ENCODE results near the gene ALOX12B.
A peak's percentile ranks its signal among the peaks of the same experiment; 100 is the strongest.

The ALOX12B gene

DNA sequence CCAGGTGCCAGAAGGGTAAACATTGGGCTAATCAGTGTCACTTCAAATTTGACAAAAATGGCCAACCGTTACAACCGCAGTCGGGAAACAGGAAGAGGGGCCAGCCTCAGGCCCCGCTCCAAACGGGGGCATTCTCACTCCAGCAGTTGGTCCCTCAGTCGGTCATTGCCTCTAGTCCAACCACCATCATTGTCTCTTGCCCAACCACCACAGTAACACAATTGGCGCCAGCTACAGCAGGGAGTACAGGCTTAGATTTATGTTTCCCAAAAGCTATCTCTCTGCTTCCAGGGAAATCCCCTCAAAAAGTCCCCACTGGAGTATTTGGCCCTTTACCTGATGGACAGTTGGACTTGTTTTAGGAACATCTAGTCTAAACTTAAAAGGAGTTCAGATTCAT lies 28.4 kb downstream of the ALOX12B start:
- H3K4me1 ChIP-seq (ENCODE audit: control insufficient read depth in 1 of 2, insufficient read depth in 2 of 2, low read length in 2 of 2) = peaks cover 4 to 11% of the 10 kb centered on the region in 2 donors
- H3K36me3 ChIP-seq (ENCODE audit: control insufficient read depth in 1 of 2, insufficient read depth in 2 of 2, low read length in 2 of 2) = no peaks in the 10 kb centered on the region
- no peak overlapping the region for H3K27ac ChIP-seq (ENCODE audit: low read length)
- peaks cover 27% of the 10 kb centered on the region for H3K27me3 ChIP-seq (ENCODE audit: low read depth, low read length)
- no peak overlapping the region for H3K4me3 ChIP-seq (ENCODE audit: low read depth in 1 of 2, low read length in 2 of 2)
- H3K9me3 ChIP-seq (ENCODE audit: control insufficient read depth in 1 of 2, low read length in 2 of 2) = no peaks in the 10 kb centered on the region

DNA sequence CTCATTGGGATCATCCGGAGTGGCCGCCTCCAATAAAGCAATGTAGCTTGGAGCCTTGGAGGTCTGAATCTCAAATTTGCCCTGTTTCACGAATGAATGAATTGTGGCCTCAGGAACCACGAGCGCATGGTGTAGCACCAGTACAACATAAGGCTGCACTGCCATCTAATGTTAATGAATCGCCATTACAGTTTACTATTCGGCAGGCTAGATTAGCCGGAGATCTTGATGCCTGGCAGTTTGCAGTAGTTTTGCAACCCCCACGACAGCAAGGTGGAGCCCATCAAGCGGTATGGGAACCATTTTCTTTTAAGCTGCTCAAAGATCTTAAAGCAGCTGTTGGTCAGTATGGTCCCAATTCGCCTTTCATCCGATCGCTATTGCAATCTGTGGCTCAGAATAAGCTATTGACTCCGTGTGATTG lies 29.8 kb downstream of the ALOX12B start:
- H3K36me3 ChIP-seq (ENCODE audit: control insufficient read depth in 1 of 2, insufficient read depth in 2 of 2, low read length in 2 of 2) = no peaks in the 10 kb centered on the region
- no peaks in the 10 kb centered on the region for H3K9me3 ChIP-seq (ENCODE audit: control insufficient read depth in 1 of 2, low read length in 2 of 2)
- H3K4me1 ChIP-seq (ENCODE audit: control insufficient read depth in 1 of 2, insufficient read depth in 2 of 2, low read length in 2 of 2) = peaks cover 4 to 7% of the 10 kb centered on the region in 2 donors
- H3K27ac ChIP-seq (ENCODE audit: low read length) = no peak overlapping the region
- peak overlapping the region in 1 of 2 donors; percentile 40 for H3K4me3 ChIP-seq (ENCODE audit: low read depth in 1 of 2, low read length in 2 of 2)
- peaks cover 19% of the 10 kb centered on the region for H3K27me3 ChIP-seq (ENCODE audit: low read depth, low read length)

DNA sequence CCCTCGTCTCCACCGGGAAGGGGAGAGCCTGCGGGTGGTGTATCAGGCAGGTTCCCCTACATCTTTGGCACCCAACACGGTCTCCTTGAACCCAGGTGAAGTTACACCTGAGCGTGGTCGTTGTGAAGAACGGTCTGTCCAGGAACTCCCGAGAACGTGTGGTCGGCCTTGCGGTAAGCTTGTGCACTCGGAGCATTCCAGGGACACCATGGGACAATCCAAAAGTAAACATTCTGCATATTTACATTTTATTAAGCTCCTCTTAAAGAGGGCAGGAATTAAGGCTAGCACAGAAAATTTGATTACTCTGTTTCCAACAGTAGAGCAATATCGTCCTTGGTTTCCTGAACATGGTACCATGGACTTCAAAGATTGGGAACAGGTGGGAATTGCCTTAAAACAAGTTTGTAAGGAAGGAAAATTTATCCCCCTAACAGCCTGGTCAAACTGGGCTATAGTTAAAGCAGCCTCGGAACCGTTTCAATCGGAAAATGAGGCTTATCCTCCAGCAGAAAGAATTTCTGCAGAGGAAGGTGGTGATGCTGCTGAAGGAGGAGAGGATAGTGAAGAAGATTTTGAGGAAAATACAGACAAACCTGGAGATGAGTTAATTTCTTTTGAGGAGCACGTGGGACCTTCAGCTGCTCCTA lies 30.4 kb downstream of the ALOX12B start:
- peak overlapping the region; percentile 14 for H3K27ac ChIP-seq (ENCODE audit: low read length)
- H3K4me1 ChIP-seq (ENCODE audit: control insufficient read depth in 1 of 2, insufficient read depth in 2 of 2, low read length in 2 of 2) = peaks cover 4 to 7% of the 10 kb centered on the region in 2 donors
- no peaks in the 10 kb centered on the region for H3K9me3 ChIP-seq (ENCODE audit: control insufficient read depth in 1 of 2, low read length in 2 of 2)
- peak overlapping the region in 1 of 2 donors; percentile 40 for H3K4me3 ChIP-seq (ENCODE audit: low read depth in 1 of 2, low read length in 2 of 2)
- peaks cover 14% of the 10 kb centered on the region for H3K27me3 ChIP-seq (ENCODE audit: low read depth, low read length)
- no peaks in the 10 kb centered on the region for H3K36me3 ChIP-seq (ENCODE audit: control insufficient read depth in 1 of 2, insufficient read depth in 2 of 2, low read length in 2 of 2)

DNA sequence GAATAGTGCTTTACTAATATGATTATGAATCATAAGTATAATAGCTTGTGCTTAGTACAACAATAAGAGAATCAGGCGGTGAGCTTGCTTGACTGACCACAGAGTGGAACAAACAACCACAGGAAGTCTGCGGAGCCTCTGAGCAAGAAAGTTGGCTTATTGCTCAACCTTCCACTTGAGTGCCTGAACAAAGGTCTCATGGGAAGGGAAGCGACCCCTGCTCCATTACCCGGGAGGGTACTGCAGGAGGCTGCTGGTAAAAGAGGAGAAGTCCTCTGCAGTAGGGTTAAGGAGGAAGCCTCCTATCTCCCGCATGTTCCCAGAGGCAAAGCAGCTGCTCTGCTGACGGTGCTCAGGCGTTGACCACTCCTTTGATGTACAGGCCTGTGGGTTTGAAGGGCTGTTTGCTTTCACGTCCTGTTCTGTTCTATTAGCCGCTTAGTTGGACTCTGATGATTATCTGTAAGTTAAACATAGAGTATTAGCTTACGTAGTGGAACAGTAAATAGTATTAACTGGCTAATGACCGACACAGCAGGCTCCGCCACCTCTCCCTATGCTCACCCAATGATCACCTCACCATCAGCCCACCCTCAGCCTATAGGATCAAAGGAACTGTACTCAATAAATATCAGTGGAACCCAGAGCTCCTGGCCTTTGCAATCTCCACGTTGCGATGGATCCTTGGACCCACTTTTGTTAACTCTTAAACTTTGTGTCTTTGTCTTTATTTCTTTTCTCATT lies 31.1 kb downstream of the ALOX12B start:
- H3K4me3 ChIP-seq (ENCODE audit: low read depth in 1 of 2, low read length in 2 of 2) = peak overlapping the region in 1 of 2 donors; percentile 40
- H3K36me3 ChIP-seq (ENCODE audit: control insufficient read depth in 1 of 2, insufficient read depth in 2 of 2, low read length in 2 of 2) = no peaks in the 10 kb centered on the region
- H3K4me1 ChIP-seq (ENCODE audit: control insufficient read depth in 1 of 2, insufficient read depth in 2 of 2, low read length in 2 of 2) = peaks cover 4 to 7% of the 10 kb centered on the region in 2 donors
- no peaks in the 10 kb centered on the region for H3K9me3 ChIP-seq (ENCODE audit: control insufficient read depth in 1 of 2, low read length in 2 of 2)
- H3K27ac ChIP-seq (ENCODE audit: low read length) = peak overlapping the region; percentile 14
- peaks cover 13% of the 10 kb centered on the region for H3K27me3 ChIP-seq (ENCODE audit: low read depth, low read length)

DNA sequence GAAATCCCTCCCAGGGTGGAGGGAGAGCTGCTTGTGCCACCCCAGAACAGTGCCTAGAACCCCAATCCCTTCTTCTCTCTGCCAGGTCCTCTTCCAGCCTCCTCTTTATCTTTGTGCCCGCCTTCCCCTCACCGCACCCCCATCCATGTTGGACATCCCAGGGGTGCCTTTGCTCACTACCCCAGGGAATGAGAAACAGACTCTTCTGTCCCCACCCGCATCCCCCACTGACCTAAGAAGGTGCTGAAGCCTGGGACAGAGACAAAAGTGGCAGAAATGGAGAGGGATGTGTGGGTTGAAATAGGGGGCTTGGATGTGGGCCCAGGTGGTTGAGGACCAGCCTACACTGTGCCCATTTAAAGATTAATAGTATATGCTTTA lies 31.7 kb downstream of the ALOX12B start:
- Histone ChIP-seq H3K27ac (ENCODE audit: low read length) (no peak overlapping the region), H3K4me1 (ENCODE audit: control insufficient read depth in 1 of 2, insufficient read depth in 2 of 2, low read length in 2 of 2) (peaks cover 4 to 7% of the 10 kb centered on the region in 2 donors), H3K9me3 (ENCODE audit: control insufficient read depth in 1 of 2, low read length in 2 of 2) (no peaks in the 10 kb centered on the region), H3K27me3 (ENCODE audit: low read depth, low read length) (peaks cover 13% of the 10 kb centered on the region), H3K36me3 (ENCODE audit: control insufficient read depth in 1 of 2, insufficient read depth in 2 of 2, low read length in 2 of 2) (no peaks in the 10 kb centered on the region), H3K4me3 (ENCODE audit: low read depth in 1 of 2, low read length in 2 of 2) (no peak overlapping the region)

DNA sequence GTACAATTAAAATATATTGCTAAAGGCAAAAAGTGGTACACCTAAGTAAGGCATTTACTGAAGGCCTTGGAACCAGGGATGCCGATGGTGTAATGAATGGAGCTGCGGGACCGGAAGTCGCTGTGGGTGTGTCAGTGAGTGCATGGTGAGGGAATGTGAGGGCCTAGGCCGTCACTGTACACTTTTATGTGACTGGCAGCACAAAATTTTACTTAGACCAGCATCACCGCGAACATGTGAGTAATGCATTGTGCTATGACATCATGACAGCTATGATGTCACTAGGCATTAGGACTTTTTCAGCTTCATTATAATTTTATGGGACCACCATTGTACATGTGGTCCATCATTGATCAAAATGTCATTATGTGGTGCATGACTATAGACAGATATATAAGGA lies 33.9 kb downstream of the ALOX12B start:
- Histone ChIP-seq H3K9me3 (ENCODE audit: control insufficient read depth in 1 of 2, low read length in 2 of 2) (no peaks in the 10 kb centered on the region), H3K27me3 (ENCODE audit: low read depth, low read length) (peaks cover 5% of the 10 kb centered on the region), H3K27ac (ENCODE audit: low read length) (no peak overlapping the region), H3K36me3 (ENCODE audit: control insufficient read depth in 1 of 2, insufficient read depth in 2 of 2, low read length in 2 of 2) (no peaks in the 10 kb centered on the region), H3K4me1 (ENCODE audit: control insufficient read depth in 1 of 2, insufficient read depth in 2 of 2, low read length in 2 of 2) (peaks cover 4 to 7% of the 10 kb centered on the region in 2 donors), H3K4me3 (ENCODE audit: low read depth in 1 of 2, low read length in 2 of 2) (no peak overlapping the region)

DNA sequence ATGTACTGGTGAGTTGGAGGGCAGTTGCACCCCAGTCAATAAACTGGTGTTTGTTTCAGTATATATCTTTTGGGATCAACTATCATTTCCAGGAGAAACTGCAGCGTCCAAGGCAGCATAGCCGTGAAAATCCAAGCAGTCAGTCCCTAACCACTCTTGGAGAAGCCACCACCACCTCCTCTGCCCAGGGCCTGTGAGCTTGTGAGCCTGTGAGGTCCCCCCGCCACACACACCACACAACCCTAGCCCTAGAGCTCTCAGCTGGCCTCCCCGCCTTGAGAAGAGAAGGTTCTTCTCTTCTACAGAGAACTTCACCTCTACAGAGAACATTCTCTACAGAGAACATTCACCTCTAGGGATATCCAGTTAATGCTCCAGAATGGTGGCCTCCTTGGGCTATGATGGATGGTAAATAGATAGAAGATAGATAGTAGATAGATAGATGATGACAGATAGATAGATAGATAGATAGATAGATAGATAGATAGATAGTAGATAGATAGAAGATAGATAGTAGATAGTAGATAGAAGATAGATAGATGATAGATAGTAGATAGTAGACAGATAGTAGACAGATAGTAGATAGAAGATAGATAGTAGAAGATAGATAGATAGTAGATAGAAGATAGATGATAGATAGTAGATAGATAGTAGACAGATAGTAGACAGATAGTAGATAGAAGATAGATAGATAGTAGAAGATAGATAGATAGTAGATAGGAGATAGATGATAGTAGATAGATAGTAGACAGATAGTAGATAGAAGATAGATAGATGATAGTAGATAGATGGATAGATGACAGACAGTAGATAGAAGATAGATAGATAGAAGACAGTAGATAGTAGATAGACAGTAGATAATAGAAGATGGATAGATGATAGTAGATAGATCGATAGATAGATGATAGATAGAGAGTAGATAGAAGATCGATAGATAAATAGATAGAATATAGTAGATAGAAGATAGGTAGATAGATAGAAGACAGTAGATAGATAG lies 35.0 kb downstream of the ALOX12B start:
- Histone ChIP-seq H3K4me3 (ENCODE audit: low read depth in 1 of 2, low read length in 2 of 2) (no peak overlapping the region), H3K4me1 (ENCODE audit: control insufficient read depth in 1 of 2, insufficient read depth in 2 of 2, low read length in 2 of 2) (peaks cover 3 to 4% of the 10 kb centered on the region in 2 donors), H3K27me3 (ENCODE audit: low read depth, low read length) (no peaks in the 10 kb centered on the region), H3K9me3 (ENCODE audit: control insufficient read depth in 1 of 2, low read length in 2 of 2) (no peaks in the 10 kb centered on the region), H3K36me3 (ENCODE audit: control insufficient read depth in 1 of 2, insufficient read depth in 2 of 2, low read length in 2 of 2) (no peaks in the 10 kb centered on the region), H3K27ac (ENCODE audit: low read length) (no peak overlapping the region)

DNA sequence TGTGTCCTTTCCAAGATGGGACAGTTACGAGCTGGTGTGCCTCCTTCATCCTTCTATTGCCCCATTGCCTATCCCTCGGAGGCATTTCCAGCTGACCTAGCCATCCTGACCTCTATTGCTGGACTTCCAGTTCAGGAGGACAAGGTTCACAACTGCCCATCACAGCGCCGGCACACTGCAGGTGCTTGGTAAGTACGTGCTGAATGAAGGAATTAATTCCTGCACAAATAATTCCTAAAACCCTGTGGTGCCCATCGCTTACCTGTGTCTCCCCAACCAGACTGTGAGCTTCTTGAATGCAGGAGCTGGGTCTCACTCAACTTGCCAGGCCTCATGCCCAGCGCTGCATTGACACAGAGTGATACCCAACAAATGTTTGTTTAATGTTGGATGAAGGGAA lies 35.7 kb downstream of the ALOX12B start:
- Histone ChIP-seq H3K4me3 (ENCODE audit: low read depth in 1 of 2, low read length in 2 of 2) (no peak overlapping the region), H3K9me3 (ENCODE audit: control insufficient read depth in 1 of 2, low read length in 2 of 2) (no peaks in the 10 kb centered on the region), H3K27me3 (ENCODE audit: low read depth, low read length) (no peaks in the 10 kb centered on the region), H3K27ac (ENCODE audit: low read length) (no peak overlapping the region), H3K36me3 (ENCODE audit: control insufficient read depth in 1 of 2, insufficient read depth in 2 of 2, low read length in 2 of 2) (no peaks in the 10 kb centered on the region), H3K4me1 (ENCODE audit: control insufficient read depth in 1 of 2, insufficient read depth in 2 of 2, low read length in 2 of 2) (peaks cover 0 to 4% of the 10 kb centered on the region in 2 donors)

DNA sequence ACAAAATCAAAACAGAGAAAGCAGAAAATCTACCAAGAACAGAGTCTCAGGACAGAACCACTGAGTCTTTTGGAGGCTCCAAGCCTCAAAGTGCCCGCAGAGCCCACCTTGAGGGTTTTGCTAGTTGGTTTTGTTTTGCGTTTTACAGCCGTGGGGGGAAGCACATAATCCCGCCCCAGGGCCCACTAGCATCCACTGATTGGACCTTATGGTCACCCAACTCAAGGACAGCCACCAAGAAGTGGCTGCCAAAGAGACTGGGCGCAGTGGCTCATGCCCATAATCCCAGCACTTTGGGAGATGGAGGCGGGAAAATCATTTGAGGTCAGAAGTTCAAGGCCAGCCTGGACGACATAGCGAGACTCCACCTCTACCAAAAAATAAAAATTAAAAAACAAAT lies 38.8 kb downstream of the ALOX12B start:
- H3K4me1 ChIP-seq (ENCODE audit: control insufficient read depth in 1 of 2, insufficient read depth in 2 of 2, low read length in 2 of 2) = no peaks in the 10 kb centered on the region
- H3K4me3 ChIP-seq (ENCODE audit: low read depth in 1 of 2, low read length in 2 of 2) = no peak overlapping the region
- no peaks in the 10 kb centered on the region for H3K36me3 ChIP-seq (ENCODE audit: control insufficient read depth in 1 of 2, insufficient read depth in 2 of 2, low read length in 2 of 2)
- no peaks in the 10 kb centered on the region for H3K9me3 ChIP-seq (ENCODE audit: control insufficient read depth in 1 of 2, low read length in 2 of 2)
- H3K27me3 ChIP-seq (ENCODE audit: low read depth, low read length) = no peaks in the 10 kb centered on the region
- no peak overlapping the region for H3K27ac ChIP-seq (ENCODE audit: low read length)

DNA sequence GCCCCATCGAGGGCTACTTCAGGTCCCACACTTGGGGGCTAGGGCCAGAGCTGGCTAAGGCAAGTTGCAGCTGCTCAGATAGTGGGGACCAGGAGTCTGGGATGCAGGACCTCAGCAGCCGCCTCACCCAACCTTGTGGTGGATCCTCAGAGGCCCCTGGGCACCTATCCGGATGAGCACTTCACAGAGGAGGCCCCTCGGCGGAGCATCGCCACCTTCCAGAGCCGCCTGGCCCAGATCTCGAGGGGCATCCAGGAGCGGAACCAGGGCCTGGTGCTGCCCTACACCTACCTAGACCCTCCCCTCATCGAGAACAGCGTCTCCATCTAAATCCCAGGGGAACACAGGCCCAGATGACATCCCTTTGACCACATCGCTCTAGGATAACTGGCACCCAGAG lies 39.3 kb downstream of the ALOX12B start:
- no peaks in the 10 kb centered on the region for H3K4me1 ChIP-seq (ENCODE audit: control insufficient read depth in 1 of 2, insufficient read depth in 2 of 2, low read length in 2 of 2)
- no peaks in the 10 kb centered on the region for H3K36me3 ChIP-seq (ENCODE audit: control insufficient read depth in 1 of 2, insufficient read depth in 2 of 2, low read length in 2 of 2)
- H3K9me3 ChIP-seq (ENCODE audit: control insufficient read depth in 1 of 2, low read length in 2 of 2) = no peaks in the 10 kb centered on the region
- H3K27me3 ChIP-seq (ENCODE audit: low read depth, low read length) = no peaks in the 10 kb centered on the region
- no peak overlapping the region for H3K27ac ChIP-seq (ENCODE audit: low read length)
- no peak overlapping the region for H3K4me3 ChIP-seq (ENCODE audit: low read depth in 1 of 2, low read length in 2 of 2)

DNA sequence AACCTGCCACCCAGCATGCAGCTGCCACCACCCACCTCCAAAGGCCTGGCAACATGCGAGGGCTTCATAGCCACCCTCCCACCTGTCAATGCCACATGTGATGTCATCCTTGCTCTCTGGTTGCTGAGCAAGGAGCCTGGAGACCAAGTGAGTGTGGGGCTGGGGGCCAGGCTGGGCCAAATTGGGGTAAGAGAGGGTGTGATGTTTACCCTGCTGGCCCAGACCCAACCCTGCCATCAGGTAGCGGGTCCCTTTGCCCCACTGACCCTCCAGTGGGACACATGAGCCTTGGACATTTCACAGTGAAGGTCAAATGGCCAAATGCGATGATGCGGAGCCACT lies 39.8 kb downstream of the ALOX12B start:
- H3K36me3 ChIP-seq (ENCODE audit: control insufficient read depth in 1 of 2, insufficient read depth in 2 of 2, low read length in 2 of 2) = no peaks in the 10 kb centered on the region
- H3K27me3 ChIP-seq (ENCODE audit: low read depth, low read length) = no peaks in the 10 kb centered on the region
- H3K4me1 ChIP-seq (ENCODE audit: control insufficient read depth in 1 of 2, insufficient read depth in 2 of 2, low read length in 2 of 2) = no peaks in the 10 kb centered on the region
- H3K4me3 ChIP-seq (ENCODE audit: low read depth in 1 of 2, low read length in 2 of 2) = no peak overlapping the region
- no peaks in the 10 kb centered on the region for H3K9me3 ChIP-seq (ENCODE audit: control insufficient read depth in 1 of 2, low read length in 2 of 2)
- no peak overlapping the region for H3K27ac ChIP-seq (ENCODE audit: low read length)

Data from muscle layer of duodenum (tissue), 2 donors.